ENCODE measurements around the gene PGLYRP1.

GRCh38 chr19:45973553-45974338, 49.1 kb downstream of the PGLYRP1 start, which contains the start of gene NOVA2:
- TF ChIP-seq ZFP30 (CRISPR knock-in tag; IDR thresholded peaks at IDR 0.05) (no peak), PATZ1 (CRISPR knock-in tag; IDR thresholded peaks at IDR 0.05; ENCODE audit: borderline replicate concordance) (no peak), ZNF70 (CRISPR knock-in tag; IDR thresholded peaks at IDR 0.05) (no peak), CSRNP3 (CRISPR knock-in tag; IDR thresholded peaks at IDR 0.05) (no peak), ARNTL (CRISPR knock-in tag; IDR thresholded peaks at IDR 0.05; ENCODE audit: borderline replicate concordance, low read depth) (no peak), ESRRG (CRISPR knock-in tag; IDR thresholded peaks at IDR 0.05) (no peak)
